Measurements from ENCODE around the gene CYTH2. TPM values are rescaled to one million over a fixed set of nuclear protein-coding genes. Genes with fewer than 3 reads are reported as not detected.

The CYTH2 gene
- total RNA-seq, 4 donors from 2014 or later = 40.1 to 50.7 (median 48.4) TPM

DNA sequence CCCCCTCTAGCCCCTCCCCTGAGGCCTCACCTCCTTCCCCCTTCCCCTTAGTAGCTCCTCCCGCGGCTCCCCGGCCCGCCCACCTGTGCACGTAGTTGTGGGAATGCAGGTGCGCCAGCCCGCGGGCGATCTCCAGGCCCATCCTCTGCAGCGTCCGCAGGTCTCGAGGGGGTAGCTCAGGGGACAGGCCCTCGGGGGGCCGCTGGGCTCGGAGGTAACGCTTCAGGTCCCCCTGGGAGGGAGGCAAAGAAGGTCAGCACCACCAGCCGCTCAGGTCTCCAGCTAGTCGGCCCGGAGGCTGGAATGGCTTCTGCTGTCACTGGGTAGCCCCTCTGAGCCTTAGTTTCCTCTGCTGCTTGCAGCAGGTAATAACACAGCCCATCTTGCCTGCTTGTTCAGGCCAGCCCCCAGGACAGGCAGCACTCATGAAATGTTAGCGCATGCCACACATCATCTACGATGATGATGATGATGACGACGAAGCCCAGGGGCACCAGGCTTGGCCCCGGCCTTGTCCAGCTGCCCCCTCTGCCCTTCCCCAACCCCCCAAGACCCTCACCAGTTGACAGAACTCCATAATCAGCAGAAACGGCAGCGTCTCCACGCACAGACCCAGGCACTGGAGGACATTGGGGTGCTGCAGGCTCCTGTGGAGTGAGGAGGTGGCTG is 33.3 kb downstream of the CYTH2 start:
- Histone ChIP-seq H3K4me3 (no peak overlapping the region), H3K36me3 (no peaks in the 10 kb centered on the region), H3K27me3 (peaks cover 0 to 54% (median 46%) of the 10 kb centered on the region in 4 donors), H3K27ac (replicated peaks in 1 of 4) (no peak overlapping the region), H3K9me3 (no peaks in the 10 kb centered on the region), H3K4me1 (peaks cover 0 to 34% (median 28%) of the 10 kb centered on the region in 4 donors)
- intact Hi-C loops (cut with DNase I) = no loop called here
- WGBS = 40% methylated on average over 15 of the region's 27 CpGs
- TF ChIP-seq POLR2A (IDR thresholded peaks at IDR 0.05; ENCODE audit: low read depth) = no peak
- TF ChIP-seq EP300 (IDR thresholded peaks at IDR 0.05) = no peak
- no peak for TF ChIP-seq POLR2AphosphoS5 (IDR thresholded peaks at IDR 0.05)
- TF ChIP-seq, protein P1, sequence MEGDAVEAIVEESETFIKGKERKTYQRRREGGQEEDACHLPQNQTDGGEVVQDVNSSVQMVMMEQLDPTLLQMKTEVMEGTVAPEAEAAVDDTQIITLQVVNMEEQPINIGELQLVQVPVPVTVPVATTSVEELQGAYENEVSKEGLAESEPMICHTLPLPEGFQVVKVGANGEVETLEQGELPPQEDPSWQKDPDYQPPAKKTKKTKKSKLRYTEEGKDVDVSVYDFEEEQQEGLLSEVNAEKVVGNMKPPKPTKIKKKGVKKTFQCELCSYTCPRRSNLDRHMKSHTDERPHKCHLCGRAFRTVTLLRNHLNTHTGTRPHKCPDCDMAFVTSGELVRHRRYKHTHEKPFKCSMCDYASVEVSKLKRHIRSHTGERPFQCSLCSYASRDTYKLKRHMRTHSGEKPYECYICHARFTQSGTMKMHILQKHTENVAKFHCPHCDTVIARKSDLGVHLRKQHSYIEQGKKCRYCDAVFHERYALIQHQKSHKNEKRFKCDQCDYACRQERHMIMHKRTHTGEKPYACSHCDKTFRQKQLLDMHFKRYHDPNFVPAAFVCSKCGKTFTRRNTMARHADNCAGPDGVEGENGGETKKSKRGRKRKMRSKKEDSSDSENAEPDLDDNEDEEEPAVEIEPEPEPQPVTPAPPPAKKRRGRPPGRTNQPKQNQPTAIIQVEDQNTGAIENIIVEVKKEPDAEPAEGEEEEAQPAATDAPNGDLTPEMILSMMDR (IDR thresholded peaks at IDR 0.05) = no peak
- no peak for DNase-seq (ENCODE audit: extremely low spot score)

DNA sequence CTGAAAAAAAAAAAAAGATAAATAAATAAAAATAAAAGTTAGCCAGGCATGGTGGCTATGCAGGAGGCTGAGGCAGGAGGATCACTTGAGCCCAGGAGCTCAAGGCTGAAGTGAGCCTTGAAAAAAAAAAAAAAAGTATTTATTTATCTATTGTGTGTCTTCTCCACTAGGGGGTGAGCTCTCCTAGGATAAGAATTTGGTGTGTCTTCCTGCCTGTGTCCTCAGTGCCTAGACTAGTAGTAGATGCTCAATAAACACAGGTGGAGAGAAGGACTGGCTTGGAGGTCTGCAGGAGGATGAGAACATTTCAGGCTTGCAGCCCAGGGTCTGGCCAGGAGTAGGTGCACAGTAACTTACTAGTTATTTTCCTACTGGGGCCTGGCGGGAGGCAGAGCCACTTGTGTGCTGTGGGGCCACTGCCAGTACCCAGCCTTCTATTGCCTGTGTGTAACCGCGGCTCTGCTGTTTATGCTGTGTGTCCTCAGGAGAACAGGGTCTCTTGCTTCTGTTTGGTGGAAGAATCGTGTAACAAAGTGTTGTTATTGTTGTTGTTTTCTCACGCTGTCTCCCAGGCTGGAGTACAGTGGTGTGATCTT is 37.1 kb downstream of the CYTH2 start:
- Histone ChIP-seq H3K36me3 (no peaks in the 10 kb centered on the region), H3K27me3 (peaks cover 0 to 32% (median 17%) of the 10 kb centered on the region in 4 donors), H3K4me3 (no peak overlapping the region), H3K27ac (replicated peaks in 1 of 4) (no peak overlapping the region), H3K9me3 (no peaks in the 10 kb centered on the region), H3K4me1 (peaks cover 6 to 22% (median 18%) of the 10 kb centered on the region in 4 donors)
- WGBS = 96% methylated on average over 5 of the region's 5 CpGs
- intact Hi-C loops (cut with DNase I) = loop anchor here (5.0 kb wide), 1 partner anchor 76 kb away; no protein-coding TSS in a partner anchor
- DNase-seq (ENCODE audit: extremely low spot score) = no peak
- TF ChIP-seq POLR2A (IDR thresholded peaks at IDR 0.05; ENCODE audit: low read depth) (no peak), POLR2AphosphoS5 (IDR thresholded peaks at IDR 0.05) (no peak), EP300 (IDR thresholded peaks at IDR 0.05) (no peak)
- TF ChIP-seq, protein P1 (IDR thresholded peaks at IDR 0.05) = peak; percentile 34 to 37 (median 34)

DNA sequence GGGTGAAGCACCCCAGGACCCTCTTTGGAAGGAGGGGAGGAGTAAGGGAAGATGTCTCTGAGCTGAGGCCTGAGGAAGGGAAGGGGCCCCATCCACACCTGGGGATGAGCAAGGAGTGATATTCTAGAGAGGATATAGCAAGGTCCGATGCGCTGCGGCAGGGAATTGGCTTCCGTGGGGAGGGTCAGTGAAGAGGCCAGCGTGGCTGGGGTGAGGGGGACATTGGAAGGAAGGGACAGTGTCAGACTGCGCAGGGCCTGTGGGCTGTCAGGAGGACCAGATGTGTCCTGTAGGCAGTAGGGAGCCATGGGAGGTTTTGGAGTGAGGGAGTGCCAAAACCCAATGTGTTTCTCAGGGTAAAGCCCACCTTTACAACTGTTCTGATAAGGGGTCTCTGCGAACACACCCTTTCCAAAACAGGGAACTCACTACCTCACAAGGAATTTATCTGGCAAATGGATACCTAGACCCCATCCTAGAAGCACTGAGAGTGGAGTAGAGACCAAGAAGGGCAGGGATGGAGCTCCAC is 38.8 kb downstream of the CYTH2 start:
- H3K27ac ChIP-seq (replicated peaks in 1 of 4) = no peak overlapping the region
- H3K4me1 ChIP-seq = peaks cover 7 to 23% (median 13%) of the 10 kb centered on the region in 4 donors
- TF ChIP-seq, protein P1 (IDR thresholded peaks at IDR 0.05) = no peak
- TF ChIP-seq POLR2A (IDR thresholded peaks at IDR 0.05; ENCODE audit: low read depth) (no peak), EP300 (IDR thresholded peaks at IDR 0.05) (no peak), POLR2AphosphoS5 (IDR thresholded peaks at IDR 0.05) (no peak)
- WGBS = 90% methylated on average over 7 of the region's 7 CpGs
- intact Hi-C loops (cut with DNase I) = loop anchor here (5.0 kb wide), 1 partner anchor 74 kb away; no protein-coding TSS in a partner anchor
- no peak for DNase-seq (ENCODE audit: extremely low spot score)
- no peak overlapping the region for H3K4me3 ChIP-seq
- peaks cover 0 to 32% (median 20%) of the 10 kb centered on the region in 4 donors for H3K27me3 ChIP-seq
- H3K9me3 ChIP-seq = no peaks in the 10 kb centered on the region
- H3K36me3 ChIP-seq = no peaks in the 10 kb centered on the region

DNA sequence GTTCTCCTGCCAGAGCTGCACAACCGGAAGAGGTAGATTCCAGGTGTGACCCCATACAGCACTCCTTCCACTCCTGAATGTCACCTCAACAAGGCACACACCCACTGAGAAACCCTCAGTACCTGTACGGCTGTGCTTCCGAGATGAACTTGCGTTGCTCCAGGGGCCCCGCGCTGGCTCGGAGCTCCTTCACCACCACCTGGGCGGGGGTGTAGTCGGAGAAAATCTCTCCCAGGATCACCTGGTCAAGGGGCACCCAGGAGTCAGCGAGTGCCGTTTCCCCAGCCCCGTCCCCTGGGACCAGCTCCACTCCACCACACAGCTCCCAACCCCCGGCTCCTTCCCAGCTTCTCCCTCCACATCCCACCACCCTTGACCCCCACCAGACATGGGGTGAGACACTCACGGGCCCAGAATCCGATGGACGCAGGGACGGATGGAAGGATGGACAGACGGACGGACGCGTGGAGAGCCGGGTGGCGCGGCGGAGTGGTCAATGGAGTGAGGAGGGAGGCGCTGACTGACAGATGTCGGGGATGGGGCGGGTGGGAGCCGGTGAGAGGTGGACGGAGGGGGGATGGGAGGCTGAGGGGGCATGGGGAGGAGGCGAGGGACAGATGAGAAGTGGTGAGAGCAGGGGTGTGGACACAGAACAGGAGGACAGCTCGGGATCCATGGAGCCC is 39.7 kb downstream of the CYTH2 start:
- H3K36me3 ChIP-seq = no peaks in the 10 kb centered on the region
- TF ChIP-seq EP300 (IDR thresholded peaks at IDR 0.05) (no peak), POLR2AphosphoS5 (IDR thresholded peaks at IDR 0.05) (no peak), POLR2A (IDR thresholded peaks at IDR 0.05; ENCODE audit: low read depth) (no peak)
- TF ChIP-seq, protein P1 (IDR thresholded peaks at IDR 0.05) = no peak
- 90% methylated on average over 29 of the region's 32 CpGs for WGBS
- peaks cover 12 to 31% (median 21%) of the 10 kb centered on the region in 4 donors for H3K4me1 ChIP-seq
- no peak overlapping the region for H3K4me3 ChIP-seq
- H3K27me3 ChIP-seq = peaks cover 0 to 41% (median 28%) of the 10 kb centered on the region in 4 donors
- intact Hi-C loops (cut with DNase I) = loop anchor here (5.0 kb wide), 1 partner anchor 73 kb away; no protein-coding TSS in a partner anchor
- H3K9me3 ChIP-seq = no peaks in the 10 kb centered on the region
- no peak overlapping the region for H3K27ac ChIP-seq (replicated peaks in 1 of 4)
- no peak for DNase-seq (ENCODE audit: extremely low spot score)
